Astrocyte of the spinal cord (primary cell): Measurements from ENCODE around the gene APOBEC3B.

Experiments
- DNase-seq: peaks from one replicate; pipeline ENCODE4 v3.0.0; 2011; ENCODE audit warnings: low read depth, low spot score
- H3K4me3 ChIP-seq: 2 replicates; pipeline ENCODE4 v1.5.1; 2011; ENCODE audit warnings: low read depth, mild to moderate bottlenecking, low read length, moderate library complexity
- CTCF ChIP-seq: IDR thresholded peaks from 2 replicates; pipeline ENCODE4 v1.5.1; 2012; ENCODE audit warnings: low read depth, mild to moderate bottlenecking, low read length, inconsistent platforms
- in situ Hi-C: cut with HindIII; loops from 2 replicates; pipeline ENCODE4 v1.10.0; 2017; ENCODE audit warnings: low sequenced_read_pairs

The APOBEC3B gene

GRCh38 chr22:38966942-38967341 lies 15.2 kb upstream of the APOBEC3B start:
- no peak for DNase-seq
- no peak overlapping the region for H3K4me3 ChIP-seq
- no peak for TF ChIP-seq CTCF
- in situ Hi-C loops: no loop called here

DNA sequence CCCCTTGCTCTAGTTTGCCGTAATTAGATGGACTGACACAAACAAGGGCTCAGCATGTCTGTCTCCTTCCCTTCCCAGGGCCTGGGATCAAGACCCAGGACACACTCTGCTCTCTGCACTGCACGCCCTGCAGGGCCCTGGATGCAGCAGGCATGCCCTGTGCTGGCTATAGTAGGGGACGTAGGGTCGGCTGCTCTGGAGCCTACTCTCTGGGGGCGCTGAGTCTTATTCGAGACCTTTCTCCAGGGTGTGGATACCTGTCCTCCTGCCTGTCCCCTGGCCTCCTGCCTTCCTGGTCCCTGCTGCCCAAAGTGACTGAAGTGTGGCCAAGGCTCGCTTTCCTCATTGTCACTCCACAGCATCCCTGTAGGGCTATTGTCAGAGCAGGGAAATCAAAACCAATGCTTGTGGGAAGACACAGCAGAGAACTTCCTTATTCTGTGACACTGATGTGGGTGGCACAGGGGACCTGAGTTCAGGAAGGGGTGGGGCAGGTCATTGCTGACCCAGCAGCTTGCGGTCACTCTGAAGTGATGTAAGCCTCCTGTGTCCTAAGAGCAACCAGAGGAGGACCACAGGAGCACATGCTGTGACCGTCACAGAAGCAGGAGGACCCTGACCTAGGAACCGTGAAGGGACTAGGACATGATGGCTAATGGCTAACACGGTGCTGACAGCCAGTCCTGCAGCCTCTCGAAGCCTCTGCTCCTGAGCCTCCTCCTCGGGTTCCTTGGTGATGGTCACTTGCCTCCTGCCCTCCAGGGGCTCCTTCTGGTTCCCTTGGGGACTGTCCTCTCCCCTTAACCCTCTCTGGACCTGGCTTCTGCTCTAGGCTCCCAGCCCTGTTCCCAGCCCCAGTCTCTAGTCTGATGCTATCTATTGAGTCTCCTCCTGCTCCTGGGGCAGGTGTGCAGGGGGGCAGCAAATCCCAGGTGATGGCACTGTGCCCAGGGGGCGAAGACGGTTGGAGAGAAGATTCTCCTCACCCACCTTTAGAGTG lies 14.4 kb upstream of the APOBEC3B start:
- in situ Hi-C loops: no loop called here
- H3K4me3 ChIP-seq: no peak overlapping the region
- DNase-seq: no peak
- TF ChIP-seq CTCF: no peak

- DNase-seq: no peak
- no peak for TF ChIP-seq CTCF
- no peak overlapping the region for H3K4me3 ChIP-seq
- in situ Hi-C loops: no loop called here
Observed at GRCh38 chr22:38968801-38969200, 13.3 kb upstream of the APOBEC3B start.

DNA sequence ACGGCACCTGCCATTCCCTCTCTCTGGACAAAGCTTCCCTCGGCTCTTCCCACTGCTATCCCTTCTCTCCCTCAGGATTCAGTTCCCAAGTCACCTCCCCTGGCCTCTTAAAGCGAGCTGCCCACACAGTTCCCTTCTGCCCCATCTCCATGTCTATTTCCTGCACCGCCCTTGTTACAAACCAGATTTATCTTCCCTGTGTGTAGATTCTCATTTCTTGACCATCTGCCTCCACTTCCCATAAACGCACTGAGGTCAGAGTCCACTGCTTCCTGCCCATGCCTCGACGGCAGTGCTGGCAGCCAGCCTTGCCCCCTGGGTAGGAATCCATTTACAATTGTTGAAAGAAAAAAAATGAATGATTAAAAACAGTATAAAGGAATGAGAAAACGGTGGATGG lies 11.6 kb upstream of the APOBEC3B start:
- in situ Hi-C loops: no loop called here

GRCh38 chr22:38971202-38971601 lies 10.9 kb upstream of the APOBEC3B start:
- in situ Hi-C loops: no loop called here
- no peak for TF ChIP-seq CTCF
- no peak overlapping the region for H3K4me3 ChIP-seq
- DNase-seq: no peak

More for the DNA sequence above, 11.6 kb upstream of the APOBEC3B start:
- no peak for DNase-seq
- TF ChIP-seq CTCF: no peak
- no peak overlapping the region for H3K4me3 ChIP-seq

GRCh38 chr22:38971791-38972190 lies 10.4 kb upstream of the APOBEC3B start:
- in situ Hi-C loops: no loop called here
- TF ChIP-seq CTCF: no peak
- no peak for DNase-seq
- no peak overlapping the region for H3K4me3 ChIP-seq
